HT1080 (cell line): ENCODE measurements around the gene ATXN10. TPM values are rescaled to one million over a fixed set of nuclear protein-coding genes. Genes with fewer than 3 reads are reported as not detected.
"Not testable (repeated sequence)": the region's sequence is repeated elsewhere in the genome, so short reads cannot be mapped to it uniquely, and the experiment has no call there.

ENCODE experiments used
- DNase-seq: peaks from one replicate; pipeline ENCODE4 v3.0.0-alpha.2; 2015; ENCODE audit warnings: low read depth
- total RNA-seq: library from RNA; depleted of rRNA; stranded (reverse); fragments of >200 nt; shearing (Covaris generic); gene quantifications from 2 replicates; pipeline ENCODE4 v1.2.3, GENCODE V29; 2014

ATXN10 gene
- total RNA-seq, 1 experiment from 2014 or later, result 44.1 TPM

DNA sequence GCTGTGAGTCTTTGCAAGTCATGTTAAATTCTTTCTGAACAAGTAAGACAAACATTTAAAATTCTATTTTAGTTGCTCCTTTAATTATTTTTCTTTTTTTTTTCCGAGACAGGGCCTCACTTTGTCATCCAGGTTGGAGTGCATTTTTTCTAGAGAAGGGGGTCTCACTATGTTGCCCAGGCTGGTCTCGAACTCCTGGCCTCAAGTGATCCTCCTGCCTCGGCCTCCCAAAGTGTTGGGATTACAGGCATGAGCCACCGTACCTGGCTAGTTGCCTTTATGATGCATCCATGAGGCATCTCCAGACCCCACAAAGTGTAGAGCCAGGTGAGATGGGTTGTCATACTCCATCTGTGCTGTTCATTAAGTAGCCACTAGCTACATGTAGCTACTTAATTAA, 4.4 kb downstream of the ATXN10 start:
- DNase-seq, result no peak

DNA sequence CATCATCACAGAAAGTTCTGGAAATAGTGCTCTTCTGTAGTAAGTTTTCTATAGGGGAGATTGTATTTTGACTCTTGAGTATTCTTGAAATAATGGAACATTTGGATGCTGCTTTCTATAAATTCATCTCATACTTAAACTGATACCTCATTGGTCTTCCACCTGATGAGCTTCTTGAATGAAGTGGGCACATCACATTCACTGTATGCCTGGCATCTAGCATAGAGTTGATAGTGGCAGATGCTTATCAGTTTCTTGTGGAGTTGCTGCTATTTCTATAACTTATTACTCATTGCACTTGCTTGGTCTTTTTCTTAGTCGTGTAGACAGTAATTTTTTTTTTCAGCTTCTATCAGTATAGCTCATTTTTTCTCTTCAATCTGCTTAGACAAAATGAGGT, 5.4 kb downstream of the ATXN10 start:
- no peak for DNase-seq

DNA sequence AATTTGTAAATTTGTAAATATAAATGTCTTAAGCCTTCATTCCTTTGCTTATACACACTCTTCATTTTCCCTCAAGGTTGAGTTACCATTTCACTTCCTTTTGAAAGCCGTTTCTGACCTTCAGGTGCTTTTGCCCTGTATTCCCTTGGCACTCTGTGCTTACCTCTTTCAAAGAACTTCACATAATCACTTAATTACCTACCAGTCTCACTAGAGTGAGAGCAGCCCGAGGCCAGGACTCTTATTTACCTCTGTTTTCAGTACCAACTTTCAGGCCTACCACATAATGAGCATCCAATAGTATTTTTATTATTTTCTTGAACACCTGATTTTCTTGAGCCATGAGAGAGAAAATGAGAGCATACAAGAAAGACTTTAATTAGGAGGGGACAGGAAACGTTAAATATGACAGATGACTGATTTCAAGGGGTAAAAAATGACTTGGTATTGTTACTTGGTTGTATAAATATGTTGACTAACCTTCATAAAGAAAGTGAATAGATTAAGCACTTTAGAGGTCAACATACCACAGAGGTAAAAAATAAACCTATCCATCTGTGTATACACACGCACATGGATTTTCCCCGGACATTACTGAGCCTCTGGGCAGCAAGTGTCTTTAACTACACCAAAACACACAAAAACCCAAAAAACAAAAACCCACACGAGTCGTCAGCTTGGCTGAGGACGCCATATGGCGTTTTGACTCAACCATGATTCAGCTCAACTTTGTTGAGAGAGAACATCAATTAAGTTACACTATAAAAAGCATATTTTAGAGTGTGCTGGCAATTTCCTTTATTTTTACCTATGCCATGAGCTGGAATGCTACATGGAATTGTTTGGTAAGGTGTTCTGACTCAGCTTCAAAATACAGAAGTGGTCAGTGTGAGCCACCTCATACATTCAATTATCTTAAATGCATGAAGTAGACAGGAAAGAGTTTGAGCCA, 7.6 kb downstream of the ATXN10 start:
- DNase-seq, result peak; percentile 89

DNA sequence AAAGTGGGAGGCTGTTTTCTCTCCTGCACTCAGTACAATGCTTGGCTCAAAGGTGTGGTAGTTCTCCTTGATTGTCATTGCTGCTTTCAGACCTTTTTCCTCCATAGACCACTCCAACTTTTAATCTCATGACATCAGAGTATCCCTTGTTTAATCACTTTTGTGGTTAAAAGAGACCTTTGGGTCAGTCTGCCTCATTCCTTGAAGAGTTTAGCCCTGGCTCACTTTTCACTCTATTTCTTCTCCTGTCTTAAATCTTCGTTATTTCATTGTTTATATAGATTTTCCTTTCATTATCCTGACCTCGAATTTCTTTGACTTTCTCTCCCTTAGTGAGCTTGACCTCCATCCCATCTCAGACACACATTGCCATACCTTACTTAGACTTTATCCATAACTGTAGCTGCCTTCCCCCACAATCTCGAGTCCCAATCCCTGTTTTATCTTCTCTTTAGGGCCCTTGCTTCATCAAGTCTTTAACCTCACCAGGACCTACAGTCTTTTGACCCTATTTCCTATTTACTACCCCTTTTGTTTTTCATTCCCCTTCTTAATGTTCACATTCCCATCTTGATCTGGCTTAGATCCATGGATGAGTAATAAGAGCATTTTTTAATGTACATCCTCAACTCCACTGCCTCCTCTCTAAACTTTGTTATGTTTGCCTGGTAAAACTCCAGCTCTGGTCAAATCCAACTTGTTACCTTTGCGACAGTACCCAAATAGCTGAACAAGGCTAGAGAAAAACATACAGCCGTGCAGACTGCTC, 9.5 kb downstream of the ATXN10 start:
- DNase-seq, result peak; percentile 65

DNA sequence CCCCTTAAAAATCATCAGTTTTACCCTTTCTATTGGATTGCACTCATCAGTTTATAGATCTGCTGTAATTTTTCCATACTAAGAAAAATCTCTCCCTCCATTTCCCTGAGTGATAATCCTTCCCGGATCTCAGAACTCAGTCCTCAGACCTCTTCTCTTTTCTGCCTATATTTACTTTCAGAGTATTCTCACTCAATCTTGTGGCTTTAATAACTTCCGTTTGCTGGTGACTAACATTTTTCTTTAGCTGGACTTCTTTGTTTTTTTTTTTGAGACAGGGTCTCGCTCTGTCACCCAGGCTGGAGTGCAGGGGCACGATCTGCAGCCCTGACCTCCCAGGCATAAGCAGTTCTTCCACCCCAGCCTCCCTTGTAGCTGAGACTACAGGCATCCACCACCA, 10.4 kb downstream of the ATXN10 start:
- DNase-seq, result peak; percentile 70

DNA sequence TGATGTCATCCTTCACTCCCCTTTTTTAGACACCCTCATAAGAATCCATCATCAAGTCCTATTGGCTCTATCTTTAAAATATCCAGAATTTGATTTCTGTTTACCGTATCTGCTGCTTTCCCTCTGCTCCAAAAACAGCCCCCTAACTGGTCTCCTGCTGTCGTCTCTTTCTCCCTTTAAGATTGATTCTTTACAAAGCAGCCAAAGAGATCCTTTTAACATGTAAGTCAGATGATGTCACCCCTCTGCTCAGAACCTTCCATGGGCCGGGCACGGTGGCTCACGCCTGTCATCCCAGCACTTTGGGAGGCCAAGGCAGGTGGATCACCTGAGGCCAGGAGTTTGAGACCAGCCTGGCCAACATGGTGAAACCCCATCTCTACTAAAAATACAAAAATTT, 11.1 kb downstream of the ATXN10 start:
- DNase-seq, result not testable (repeated sequence)

DNA sequence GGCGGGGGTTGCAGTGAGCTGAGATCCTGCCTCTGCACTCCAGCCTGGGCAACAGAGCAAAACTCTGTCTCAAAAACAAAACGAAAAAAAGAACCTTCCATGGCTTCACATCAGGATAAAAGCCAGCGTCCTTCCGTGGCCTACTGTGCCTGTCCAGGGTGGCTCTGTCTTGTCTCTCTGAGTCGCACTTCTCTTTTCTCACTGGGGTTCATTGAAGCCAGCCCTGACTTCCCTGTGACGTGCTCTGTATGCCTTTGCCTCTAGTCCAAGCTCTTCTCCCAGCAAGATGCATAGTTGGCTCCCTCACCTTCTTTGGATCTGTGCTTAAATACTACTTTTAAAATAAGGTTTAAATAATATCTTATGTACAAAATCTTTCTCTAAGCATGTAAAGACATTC, 11.6 kb downstream of the ATXN10 start:
- no peak for DNase-seq

DNA sequence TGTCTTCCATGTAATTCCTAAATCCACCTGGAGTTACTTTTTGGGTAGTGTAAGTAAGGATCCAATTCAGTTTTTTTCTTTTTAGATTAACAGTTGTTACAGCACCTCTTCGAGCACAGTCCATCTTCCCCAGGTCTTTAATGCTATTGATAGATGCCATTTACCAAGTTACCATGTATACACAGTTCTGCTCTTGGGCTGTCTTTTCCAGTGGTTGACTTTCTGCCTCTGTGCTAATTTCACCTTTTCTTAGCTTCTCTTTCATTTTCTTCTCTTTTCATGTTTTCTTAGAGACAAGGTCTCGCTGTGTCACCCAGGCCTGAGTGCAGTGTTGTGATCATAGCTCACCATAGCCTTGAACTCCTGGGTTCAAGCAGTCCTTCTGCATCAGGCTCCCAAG, 12.0 kb downstream of the ATXN10 start:
- DNase-seq, result no peak

DNA sequence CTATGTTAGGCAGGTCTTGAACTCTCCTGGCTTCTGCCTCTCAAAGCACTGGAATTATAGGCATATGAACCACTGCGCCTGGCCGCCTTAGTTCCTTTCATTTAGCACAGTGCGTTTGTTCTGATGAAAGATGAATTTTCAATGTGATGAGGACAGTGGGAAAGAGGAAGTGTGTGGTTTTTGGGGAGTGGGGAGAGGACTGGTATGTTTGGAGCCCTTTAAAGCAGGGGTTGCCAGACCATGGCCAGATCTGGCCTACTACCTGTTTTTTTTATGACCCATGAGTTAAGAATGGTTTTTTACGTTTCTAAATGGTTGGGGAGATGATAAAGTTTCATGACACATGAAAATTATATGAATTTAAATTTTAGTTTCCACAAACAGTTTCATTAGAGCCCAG, 12.5 kb downstream of the ATXN10 start:
- peak; percentile 15 for DNase-seq

DNA sequence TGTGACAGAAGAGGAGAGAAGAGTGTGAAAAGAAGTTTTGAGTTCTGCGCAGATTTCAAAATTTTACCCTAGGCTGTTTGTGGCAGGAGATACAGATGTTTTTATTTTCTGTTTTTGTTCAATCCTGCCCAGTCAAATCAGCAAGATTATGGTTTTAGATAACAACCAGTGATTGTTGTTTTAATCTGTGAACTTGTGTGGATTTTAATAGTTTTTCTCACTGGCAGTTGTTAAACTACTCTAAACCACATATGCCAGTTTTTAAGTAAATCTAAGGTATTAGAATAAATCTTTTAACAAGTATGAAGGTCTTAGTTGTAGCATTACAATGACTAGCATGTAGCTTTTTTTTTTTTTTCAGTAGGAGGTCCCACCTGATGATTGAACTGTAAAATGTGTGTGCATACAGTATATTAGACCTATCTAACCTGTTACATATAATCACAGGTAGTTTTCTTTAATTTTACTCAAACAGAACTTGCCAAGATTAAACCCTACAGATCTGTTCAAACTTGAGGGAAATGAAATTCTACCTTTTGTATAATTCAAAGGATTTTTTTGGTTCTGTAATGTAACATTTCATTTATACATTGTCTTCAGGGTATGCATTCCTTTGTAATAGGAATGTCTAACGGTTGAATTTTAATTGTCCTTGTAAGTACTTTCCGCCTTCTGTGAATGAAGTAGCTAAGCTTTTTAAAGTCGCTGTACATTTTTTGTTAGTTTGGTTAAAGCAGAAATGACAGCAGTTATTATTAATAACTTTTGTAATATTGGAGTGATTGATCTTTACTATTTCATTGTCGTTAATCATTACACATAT, 13.3 kb downstream of the ATXN10 start:
- DNase-seq, result no peak

DNA sequence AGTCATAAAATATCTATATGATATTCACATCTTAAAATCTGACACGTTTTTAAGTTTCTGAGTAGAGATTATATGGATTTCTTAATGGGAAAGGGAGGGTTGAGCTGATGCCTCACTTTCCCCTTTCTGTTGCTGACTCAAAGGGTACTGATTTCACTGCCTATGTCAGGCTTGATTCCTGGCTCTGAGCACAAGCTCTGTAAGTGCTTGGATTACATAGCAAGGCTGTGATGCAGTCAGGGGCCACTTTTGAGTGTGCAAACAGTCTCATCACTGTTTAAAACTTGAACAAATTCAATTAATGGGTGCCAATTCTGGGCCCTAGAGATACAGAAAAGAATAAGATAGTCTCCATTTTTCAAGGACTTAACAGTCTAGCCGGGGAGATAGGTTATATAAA, 14.4 kb downstream of the ATXN10 start:
- DNase-seq, result no peak

DNA sequence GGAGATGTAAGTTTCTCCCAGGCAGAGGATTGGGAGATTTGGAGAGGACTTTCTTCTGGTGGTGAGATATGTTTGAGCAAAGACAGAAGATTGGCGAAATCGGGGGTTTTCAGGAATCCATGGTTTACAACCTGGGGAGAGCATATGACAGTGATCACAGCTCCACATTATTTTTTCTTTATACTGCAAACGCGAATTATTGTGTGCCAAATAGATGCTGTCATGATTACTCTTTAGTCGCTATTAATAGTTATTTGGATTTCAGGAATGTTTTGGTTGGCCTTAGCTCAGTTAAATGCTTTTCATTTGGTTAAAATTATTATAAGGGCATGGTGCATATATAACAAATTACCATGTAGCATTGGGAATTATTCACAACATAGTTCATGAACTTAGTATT, 15.2 kb downstream of the ATXN10 start:
- DNase-seq, result no peak

DNA sequence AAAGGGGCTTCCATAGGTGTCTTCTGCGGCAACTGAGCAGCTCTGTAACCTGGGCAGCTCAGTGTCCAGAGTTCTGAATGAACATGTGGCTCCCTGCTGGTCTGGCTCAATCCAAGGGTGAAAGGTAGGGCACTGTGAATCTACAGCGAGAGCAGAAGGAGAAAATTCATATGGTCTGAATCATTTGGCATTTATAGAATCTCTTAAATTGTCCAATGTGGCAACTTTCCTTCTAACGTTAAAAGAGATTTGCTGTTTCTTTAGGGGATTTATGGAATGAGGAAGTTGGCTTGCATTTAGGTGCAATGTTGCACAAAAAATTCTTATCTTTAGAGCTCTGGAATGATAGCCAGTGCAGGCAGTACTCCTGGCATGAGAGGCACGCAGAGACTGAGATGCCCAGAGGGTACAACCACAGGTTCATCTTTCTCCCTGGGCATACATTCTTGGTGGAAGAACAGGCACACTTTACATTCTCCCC, 17.0 kb downstream of the ATXN10 start:
- DNase-seq, result peak; percentile 88

DNA sequence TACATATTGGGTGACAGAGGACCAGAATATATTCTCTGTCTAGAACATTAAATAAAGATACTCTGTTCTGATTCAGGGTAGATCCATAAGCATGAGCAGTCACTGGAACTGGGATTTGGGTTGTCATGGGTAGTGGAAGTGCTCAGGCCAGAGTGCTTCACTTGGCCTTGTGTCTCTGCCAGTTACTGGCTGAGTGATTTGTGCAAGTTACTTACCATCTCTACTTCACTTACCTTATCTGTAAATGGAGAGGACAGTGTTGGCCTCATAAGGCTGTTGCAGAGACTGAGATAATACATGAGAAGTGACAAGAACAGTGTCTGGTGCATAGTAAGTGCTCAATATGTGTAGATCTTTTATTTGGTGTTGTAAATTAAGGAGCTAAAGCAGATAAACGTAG, 17.6 kb downstream of the ATXN10 start:
- DNase-seq, result no peak

DNA sequence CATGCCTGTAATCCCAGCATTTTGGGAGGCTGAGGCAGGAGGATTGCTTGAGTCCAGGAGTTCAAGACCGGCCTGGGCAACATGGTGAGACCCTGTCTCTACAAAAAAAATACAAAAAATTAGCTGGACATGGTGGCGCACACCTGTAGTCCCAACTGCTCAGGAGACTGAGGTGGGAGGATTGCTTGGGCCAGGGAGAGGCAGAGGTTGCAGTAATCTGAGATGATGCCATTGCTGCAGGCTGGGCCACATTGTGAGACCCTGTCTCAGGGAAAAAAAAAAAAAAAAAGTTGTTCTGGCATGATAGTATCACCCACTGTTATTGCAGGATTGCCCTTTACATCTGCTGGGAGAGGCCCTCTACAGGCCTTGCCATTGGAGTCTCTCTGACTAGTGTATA, 18.4 kb downstream of the ATXN10 start:
- no peak for DNase-seq

DNA sequence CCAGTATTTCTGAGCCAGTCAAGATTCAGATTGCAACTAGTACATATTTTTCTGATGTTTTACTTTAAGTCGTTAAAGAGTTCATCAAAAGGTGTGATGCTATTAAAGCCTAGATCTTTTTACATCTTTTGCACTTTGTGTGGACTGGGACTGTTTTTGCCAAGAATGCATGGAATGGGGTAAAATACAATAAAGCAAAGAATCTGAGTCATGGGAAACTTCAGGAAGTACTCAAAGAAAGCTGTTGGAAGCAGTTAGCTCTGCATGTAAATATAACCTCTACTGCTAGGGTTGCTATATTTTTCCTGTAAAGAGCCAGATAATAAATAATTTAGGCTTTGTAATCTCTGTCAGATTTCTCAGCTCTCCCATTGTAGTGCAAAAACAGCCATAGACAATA, 20.9 kb downstream of the ATXN10 start:
- peak; percentile 61 for DNase-seq

DNA sequence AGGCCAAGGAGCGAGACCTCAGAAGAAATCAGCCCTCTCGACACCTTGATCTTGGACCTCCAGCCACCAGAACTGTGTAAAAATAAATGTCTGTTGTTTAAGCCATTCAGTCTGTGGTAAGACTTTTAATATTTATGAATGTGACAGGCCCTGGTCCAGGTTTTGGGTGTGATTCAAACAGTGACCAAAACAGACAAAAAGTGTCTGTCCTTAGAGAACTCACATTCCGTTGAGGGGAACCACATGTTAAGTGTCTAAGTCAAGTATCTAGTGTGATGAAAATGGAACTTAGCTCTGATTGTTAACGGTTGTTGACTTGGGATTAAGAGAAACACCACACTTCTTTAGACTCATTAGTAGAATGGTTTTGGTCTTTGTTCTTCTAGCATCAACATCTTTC, 22.2 kb downstream of the ATXN10 start:
- no peak for DNase-seq

DNA sequence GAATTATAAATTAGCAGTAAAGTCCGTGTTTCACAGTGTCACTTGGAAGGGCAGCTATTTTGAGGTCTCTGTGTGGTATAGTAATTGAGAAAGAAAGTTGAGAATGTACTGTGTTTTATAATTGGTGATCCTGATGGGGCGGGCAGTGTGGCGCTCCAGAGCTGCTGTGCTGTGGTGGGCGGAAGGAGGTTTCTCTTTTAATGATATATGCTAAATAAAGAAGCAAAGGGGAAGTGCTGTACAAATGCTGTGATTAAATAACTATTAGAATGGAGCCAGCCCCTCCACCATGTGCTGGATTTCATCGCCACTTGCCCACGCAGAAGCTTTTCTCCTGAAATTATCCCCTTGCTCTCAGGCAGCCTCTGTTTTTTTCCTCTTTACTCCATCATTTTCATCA, 24.6 kb downstream of the ATXN10 start:
- DNase-seq, result no peak

DNA sequence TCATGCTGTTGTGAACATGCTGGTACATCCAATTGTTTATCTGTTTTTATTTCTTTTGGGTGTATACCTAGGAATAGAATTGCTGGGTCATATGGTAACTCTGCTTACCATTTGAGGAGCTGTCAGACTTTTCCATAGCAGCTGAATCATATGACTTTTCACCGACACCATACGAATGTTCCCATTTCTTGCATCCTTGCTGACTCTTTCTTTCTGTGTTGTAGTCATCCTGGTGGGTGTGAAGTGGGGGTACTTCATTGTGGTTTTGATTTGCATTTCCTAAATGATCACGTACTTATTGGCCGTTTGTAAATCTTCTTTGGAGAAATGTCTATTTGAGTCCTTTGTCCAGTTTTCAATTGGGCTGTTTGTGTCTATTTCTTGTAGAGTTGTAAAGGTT, 26.5 kb downstream of the ATXN10 start:
- no peak for DNase-seq

DNA sequence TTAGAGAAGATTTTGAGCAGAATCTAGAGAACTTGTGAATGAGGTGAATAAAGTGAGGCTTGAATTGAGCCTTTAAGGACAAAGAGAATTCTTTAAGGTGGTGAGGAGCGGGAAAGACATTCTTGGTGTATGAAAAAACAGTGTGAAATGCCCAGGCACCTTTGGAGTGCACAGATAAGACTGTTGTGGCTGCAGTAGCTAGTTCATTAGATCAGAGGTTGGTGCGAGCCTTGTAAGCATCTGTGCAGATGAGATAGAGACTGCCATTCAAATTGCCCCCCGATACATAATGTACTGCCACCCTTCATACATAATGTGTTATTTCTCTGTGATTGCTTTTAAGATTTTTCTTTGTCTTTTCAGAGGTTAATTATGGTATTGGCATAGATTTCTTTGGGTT, 31.3 kb downstream of the ATXN10 start:
- no peak for DNase-seq

DNA sequence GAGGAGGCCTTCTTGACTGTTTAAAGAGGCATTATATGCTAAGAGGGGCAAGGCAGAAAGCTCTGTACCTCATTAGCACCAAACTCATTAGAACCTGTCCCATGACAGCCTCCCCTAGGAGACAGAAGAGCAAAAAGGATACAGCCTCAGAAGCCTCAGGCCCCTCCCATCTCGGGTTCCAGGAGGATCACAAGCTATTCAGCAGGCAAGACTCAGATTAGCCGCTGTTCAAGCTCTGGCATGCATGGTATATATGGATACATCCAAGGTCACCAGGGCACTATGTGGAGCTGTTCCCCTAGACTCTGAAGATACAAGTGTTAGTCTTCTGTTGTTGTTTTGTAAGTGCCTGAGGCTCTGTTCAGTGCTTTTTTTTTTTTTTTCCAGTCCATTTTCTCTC, 32.1 kb downstream of the ATXN10 start:
- DNase-seq, result no peak

DNA sequence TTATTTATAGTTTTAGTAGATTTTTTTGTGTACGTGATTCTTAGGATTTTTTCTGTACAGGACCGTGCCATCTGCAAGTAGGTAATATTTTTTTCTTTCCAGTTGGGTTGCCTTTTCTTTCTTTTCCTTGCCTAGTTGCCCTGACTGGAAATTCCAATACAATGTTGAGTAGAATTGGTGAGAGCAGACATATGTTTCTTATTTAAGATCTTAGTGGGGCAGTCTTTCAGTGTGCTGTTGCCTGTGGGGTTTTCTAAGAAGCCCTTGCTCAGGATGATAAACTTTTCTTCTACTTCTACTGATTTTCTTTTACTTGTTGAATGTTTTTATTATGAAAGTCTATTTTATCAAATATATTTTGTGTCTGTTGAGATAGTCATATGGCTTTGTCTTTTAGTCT, 33.0 kb downstream of the ATXN10 start:
- DNase-seq, result no peak
